Gastrocnemius medialis (tissue), 4 donors: Measurements from ENCODE around the gene KANSL1. TPM values are rescaled to one million over a fixed set of nuclear protein-coding genes. Genes with fewer than 3 reads are reported as not detected.
A peak's percentile ranks its signal among the peaks of the same experiment; 100 is the strongest.
"Not testable (repeated sequence)": the region's sequence is repeated elsewhere in the genome, so short reads cannot be mapped to it uniquely, and the experiment has no call there.

Experiments used
- ATAC-seq, 2 donors: fragments of 150-250 bp; one replicate each; pipeline ENCODE4 v1.9.1; 2016
- DNase-seq, 2 donors: peaks; one replicate each; pipeline ENCODE4 v3.0.0-alpha.2; 2019
- H3K27ac ChIP-seq, 4 donors: fragments of 200-600 bp; sonication (generic); 1 replicate in 1 of 4; 2 replicates in 3 of 4; pipeline ENCODE4 v1.5.1; 2016 to 2018; ENCODE audit warnings: mild to moderate bottlenecking in 2 of 4, moderate library complexity in 1 of 4
- H3K27me3 ChIP-seq, 3 donors: fragments of 200-600 bp; sonication (generic) in 2 of 3; 1 replicate in 1 of 3; 2 replicates in 2 of 3; pipeline versions ENCODE4 v1.5.1 to v1.6.0; 2016 to 2019; ENCODE audit warnings: mild to moderate bottlenecking in 1 of 3, moderate library complexity in 1 of 3
- H3K36me3 ChIP-seq, 2 donors: fragments of 200-600 bp; sonication (generic) in 1 of 2; one replicate each; pipeline ENCODE4 v1.5.1; 2017 to 2018
- H3K4me1 ChIP-seq, 2 donors: fragments of 200-600 bp; sonication (generic) in 1 of 2; one replicate each; pipeline ENCODE4 v1.5.1; 2016 to 2017; ENCODE audit warnings: mild to moderate bottlenecking in 2 of 2
- H3K4me3 ChIP-seq, 4 donors: fragments of 200-600 bp; sonication (generic) in 3 of 4; 1 replicate in 1 of 4; 2 replicates in 3 of 4; pipeline ENCODE4 v1.5.1; 2016 to 2019; ENCODE audit warnings: mild to moderate bottlenecking in 2 of 4
- H3K9me3 ChIP-seq, 3 donors: fragments of 200-600 bp; sonication (generic) in 2 of 3; 1 replicate in 1 of 3; 2 replicates in 2 of 3; pipeline ENCODE4 v1.5.1; 2016 to 2019
- CTCF ChIP-seq, 5 experiments: fragments of 450-650 bp in 3 of 5; fragments of 200-600 bp in 2 of 5; sonication (generic) in 2 of 5; IDR thresholded peaks in 4 of 5; conservative IDR thresholded peaks in 1 of 5; 1 replicate in 4 of 5; 2 replicates in 1 of 5; pipeline ENCODE4 v1.5.1; 2016 to 2019; ENCODE audit warnings: antibody characterized with exemption in 5 of 5, mild to moderate bottlenecking in 3 of 5, moderate library complexity in 3 of 5
- POLR2A ChIP-seq, 2 donors: fragments of 450-650 bp; IDR thresholded peaks; one replicate each; pipeline ENCODE4 v1.6.1; 2017; ENCODE audit warnings: antibody characterized with exemption in 2 of 2, mild to moderate bottlenecking in 2 of 2, moderate library complexity in 2 of 2
- in situ Hi-C, 4 donors: fragments of 200-750 bp; cut with MboI; loops; one replicate each; pipeline versions ENCODE4 v1.15.0 to v1.8.0; 2017; ENCODE audit warnings: low sequenced_read_pairs in 4 of 4
- intact Hi-C: fragments of 100-400 bp; cut with DNase I; formaldehyde crosslinking; loops from one replicate; pipeline ENCODE4 v1.15.1; 2023; ENCODE audit warnings: low total_unique reads
- total RNA-seq, 4 donors: library from RNA; depleted of rRNA; stranded (reverse); fragments of >200 nt; gene quantifications; one replicate each; pipeline versions ENCODE4 v1.1.0 to v1.2.3, GENCODE V29; 2016

KANSL1 gene
- total RNA-seq, 4 donors from 2014 or later, result 19.9 to 35.9 (median 31.2) TPM

GRCh38 chr17:46115699-46116098 is 77.5 kb downstream of the KANSL1 start:
- peak in 1 of 2 donors; percentile 3 for TF ChIP-seq POLR2A (IDR thresholded peaks at IDR 0.05)
- TF ChIP-seq CTCF (IDR thresholded peaks at IDR 0.05 in 4 of 5, conservative IDR thresholded peaks at IDR 0.05 in 1 of 5), result no peak
- no peaks in the 10 kb centered on the region for H3K9me3 ChIP-seq
- no peaks in the 10 kb centered on the region for H3K27me3 ChIP-seq
- in situ Hi-C loops (no loop called here), intact Hi-C loops (loop anchor here (5.0 kb wide), 1 partner anchor 33 kb away; no protein-coding TSS in a partner anchor)
- peak overlapping the region in 3 of 4 donors; percentile 27 to 45 (median 35) for H3K27ac ChIP-seq
- DNase-seq (no peak), ATAC-seq (peak in 1 of 2 donors; percentile 39)
- peaks cover 65 to 67% of the 10 kb centered on the region in 2 donors for H3K4me1 ChIP-seq
- no peaks in the 10 kb centered on the region for H3K36me3 ChIP-seq
- H3K4me3 ChIP-seq, result no peak overlapping the region

GRCh38 chr17:46111236-46111635 is 82.0 kb downstream of the KANSL1 start:
- Histone ChIP-seq H3K4me1 (peaks cover 66 to 73% of the 10 kb centered on the region in 2 donors), H3K27ac (peak overlapping the region in 2 of 4 donors; percentile 32 to 56)
- H3K4me3 ChIP-seq, in situ Hi-C loops, H3K36me3 ChIP-seq, ATAC-seq, DNase-seq, H3K9me3 ChIP-seq, H3K27me3 ChIP-seq: not testable (repeated sequence)
- intact Hi-C loops, result loop anchor here (5.0 kb wide), 2 partner anchors 44 to 51 kb away; no protein-coding TSS in a partner anchor

DNA sequence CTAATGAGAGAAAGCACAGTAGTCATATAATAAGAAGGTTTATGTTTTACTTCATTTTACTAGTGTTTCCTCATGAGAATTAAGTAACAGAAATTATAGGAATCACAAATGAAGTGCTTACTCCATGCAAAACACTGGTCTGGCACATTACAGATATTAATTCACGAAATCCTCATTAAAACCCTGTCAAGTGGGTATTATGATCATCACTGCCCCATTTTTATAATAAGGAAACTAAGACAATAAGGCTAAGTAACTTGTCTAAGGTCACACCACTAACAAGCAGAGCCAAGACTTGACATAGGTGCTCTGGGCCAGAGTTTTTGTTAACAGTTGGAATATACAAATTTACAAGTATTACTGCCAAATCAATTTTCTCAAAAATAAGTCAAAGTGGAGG is 83.0 kb downstream of the KANSL1 start:
- TF ChIP-seq POLR2A (IDR thresholded peaks at IDR 0.05) (no peak), CTCF (IDR thresholded peaks at IDR 0.05 in 4 of 5, conservative IDR thresholded peaks at IDR 0.05 in 1 of 5) (no peak)
- DNase-seq, result no peak
- H3K4me1 ChIP-seq, result peaks cover 56 to 63% of the 10 kb centered on the region in 2 donors
- no peaks in the 10 kb centered on the region for H3K27me3 ChIP-seq
- no peaks in the 10 kb centered on the region for H3K9me3 ChIP-seq
- ATAC-seq, result no peak
- H3K4me3 ChIP-seq, result peak overlapping the region in 1 of 4 donors; percentile 5
- intact Hi-C loops (loop anchor here (5.0 kb wide), 2 partner anchors 43 to 52 kb away; no protein-coding TSS in a partner anchor), in situ Hi-C loops (no loop called here)
- H3K36me3 ChIP-seq, result no peaks in the 10 kb centered on the region
- H3K27ac ChIP-seq, result peak overlapping the region in 3 of 4 donors; percentile 32 to 76 (median 56)

- no peaks in the 10 kb centered on the region for H3K27me3 ChIP-seq
- intact Hi-C loops (loop anchor here (5.0 kb wide), 3 partner anchors 42 to 83 kb away; partner anchors contain the start of gene KANSL1), in situ Hi-C loops (no loop called here)
- H3K36me3 ChIP-seq, result no peaks in the 10 kb centered on the region
- H3K4me3 ChIP-seq, result peak overlapping the region in 1 of 4 donors; percentile 5
- TF ChIP-seq POLR2A (IDR thresholded peaks at IDR 0.05) (no peak), CTCF (IDR thresholded peaks at IDR 0.05 in 4 of 5, conservative IDR thresholded peaks at IDR 0.05 in 1 of 5) (no peak)
- DNase-seq (no peak), ATAC-seq (peak in 1 of 2 donors; percentile 25)
- H3K27ac ChIP-seq, result peak overlapping the region in 3 of 4 donors; percentile 32 to 76 (median 56)
- no peaks in the 10 kb centered on the region for H3K9me3 ChIP-seq
- H3K4me1 ChIP-seq, result peaks cover 52 to 58% of the 10 kb centered on the region in 2 donors
Observed at GRCh38 chr17:46109603-46110189, 83.5 kb downstream of the KANSL1 start.

- no peak for TF ChIP-seq POLR2A (IDR thresholded peaks at IDR 0.05)
- TF ChIP-seq CTCF (IDR thresholded peaks at IDR 0.05 in 4 of 5, conservative IDR thresholded peaks at IDR 0.05 in 1 of 5), result no peak
- peak; percentile 78 to 89 for ATAC-seq
- in situ Hi-C loops (no loop called here), intact Hi-C loops (loop anchor here (5.0 kb wide), 1 partner anchor 84 kb away; the partner anchor contains the start of gene KANSL1)
- DNase-seq, result peak in 1 of 2 donors; percentile 54
- Histone ChIP-seq H3K4me1 (peaks cover 59 to 65% of the 10 kb centered on the region in 2 donors), H3K36me3 (no peaks in the 10 kb centered on the region), H3K9me3 (no peaks in the 10 kb centered on the region), H3K4me3 (no peak overlapping the region), H3K27me3 (no peaks in the 10 kb centered on the region), H3K27ac (peak overlapping the region; percentile 56 to 76 (median 62))
Observed at GRCh38 chr17:46108550-46109110, 84.6 kb downstream of the KANSL1 start.
